HepG2 (cell line): ENCODE data around the gene SGTB. TPM values are rescaled to one million over a fixed set of nuclear protein-coding genes. Genes with fewer than 3 reads are reported as not detected.

Experiments used
- AGO1 ChIP-seq: fragments of 200-400 bp; formaldehyde crosslinking; IDR thresholded peaks from 2 replicates; pipeline ENCODE4 v1.6.1; 2017; ENCODE audit warnings: mild to moderate bottlenecking, low read depth, low read length, moderate library complexity; ENCODE audit not compliant: poor library complexity, severe bottlenecking
- DPF2 ChIP-seq: sonication (generic); formaldehyde crosslinking; IDR thresholded peaks from 2 replicates; pipeline ENCODE4 v1.4.0; 2020; ENCODE audit warnings: mild to moderate bottlenecking, low read depth, missing genetic modification reagents, borderline replicate concordance
- EHMT2 ChIP-seq: fragments of 200-600 bp; sonication (generic); IDR thresholded peaks from 2 replicates; pipeline ENCODE4 v1.7.0; 2017; ENCODE audit warnings: antibody characterized with exemption, low read depth, low read length, borderline replicate concordance
- EZH2 ChIP-seq: conservative IDR thresholded peaks from 2 replicates; pipeline ENCODE4 v1.6.1; 2012; ENCODE audit warnings: mild to moderate bottlenecking, low read depth, low read length, moderate library complexity
- FOSL2 ChIP-seq: sonication (generic); formaldehyde crosslinking; IDR thresholded peaks from 2 replicates; pipeline ENCODE4 v1.4.0; 2020; ENCODE audit warnings: missing genetic modification reagents
- FOXM1 ChIP-seq: sonication (generic); formaldehyde crosslinking; IDR thresholded peaks from 2 replicates; pipeline ENCODE4 v1.5.0; 2020; ENCODE audit warnings: missing genetic modification reagents
- IKZF4 ChIP-seq: sonication (generic); formaldehyde crosslinking; IDR thresholded peaks from 2 replicates; pipeline ENCODE4 v1.5.1; 2020; ENCODE audit warnings: borderline replicate concordance, mild to moderate bottlenecking, low read depth, missing genetic modification reagents; ENCODE audit errors: not compliant biosample characterization
- PHF5A ChIP-seq: IDR thresholded peaks from one replicate; pipeline ENCODE4 v1.6.1; 2018; ENCODE audit warnings: low read depth, missing genetic modification reagents; ENCODE audit not compliant: unreplicated experiment
- RCOR2 ChIP-seq: IDR thresholded peaks from 2 replicates; pipeline ENCODE4 v1.6.1; 2016; ENCODE audit warnings: missing biosample characterization, missing genetic modification reagents
- TGIF2 ChIP-seq: IDR thresholded peaks from 2 replicates; pipeline ENCODE4 v1.6.1; 2016; ENCODE audit warnings: control low read depth, missing compliant biosample characterization
- ZBTB38 ChIP-seq: sonication (generic); formaldehyde crosslinking; IDR thresholded peaks from 2 replicates; pipeline ENCODE4 v1.5.1; 2020; ENCODE audit warnings: mild to moderate bottlenecking, missing genetic modification reagents
- ZNF282 ChIP-seq: fragments of 450-650 bp; IDR thresholded peaks from 2 replicates; pipeline ENCODE4 v1.6.1; 2018; ENCODE audit not compliant: partially characterized antibody
- ZNF430 ChIP-seq: sonication (generic); formaldehyde crosslinking; IDR thresholded peaks from 2 replicates; pipeline ENCODE4 v1.9.0; 2021; ENCODE audit warnings: mild to moderate bottlenecking, missing genetic modification reagents
- polyA plus RNA-seq, 8 experiments: library from polyadenylated mRNA; depleted of rRNA in 3 of 8; stranded (reverse) in 7 of 8; unstranded in 1 of 8; fragments of >200 nt; fragmentation: Illumina TruSeq in 4 of 8; extraction: Trizol in 4 of 8; gene quantifications; 2 replicates each; pipeline versions ENCODE4 v1.2.1 to v1.2.3, GENCODE V29; 2011 to 2016; ENCODE audit warnings: low read depth in 4 of 8, missing spikeins in 1 of 8, mixed read lengths in 1 of 8; ENCODE audit not compliant: insufficient read depth in 1 of 8
- total RNA-seq, 5 experiments: library from RNA; depleted of rRNA; stranded (reverse); fragments of >200 nt; fragmentation: Illumina TruSeq; extraction: Trizol; gene quantifications; 2 replicates each; pipeline ENCODE4 v1.2.3, GENCODE V29; 2016; ENCODE audit warnings: low read depth in 1 of 5
- TF ChIP-seq, protein P1 (sequence below): sonication (generic); formaldehyde crosslinking; IDR thresholded peaks from 2 replicates; pipeline ENCODE4 v1.8.0; 2022; ENCODE audit warnings: mild to moderate bottlenecking, missing genetic modification reagents, moderate library complexity
- TF ChIP-seq, protein P2 (sequence below): IDR thresholded peaks from 2 replicates; pipeline ENCODE4 v1.6.1; 2012; ENCODE audit warnings: low read depth, low read length, improper control_type of control experiment
- TF ChIP-seq, protein P3 (sequence below): sonication (generic); formaldehyde crosslinking; IDR thresholded peaks from 2 replicates; pipeline ENCODE4 v1.4.0; 2020; ENCODE audit warnings: missing genetic modification reagents, borderline replicate concordance
- TF ChIP-seq, protein P4 (sequence below): sonication (generic); formaldehyde crosslinking; IDR thresholded peaks from 2 replicates; pipeline ENCODE4 v1.5.1; 2020; ENCODE audit warnings: missing genetic modification reagents, mild to moderate bottlenecking, borderline replicate concordance
- TF ChIP-seq, protein P5 (sequence below): sonication (generic); formaldehyde crosslinking; IDR thresholded peaks from 2 replicates; pipeline ENCODE4 v1.5.0; 2020; ENCODE audit warnings: mild to moderate bottlenecking, missing genetic modification reagents
- TF ChIP-seq, protein P6 (sequence below): sonication (generic); formaldehyde crosslinking; IDR thresholded peaks from 2 replicates; pipeline ENCODE4 v1.4.0; 2020; ENCODE audit warnings: mild to moderate bottlenecking, missing genetic modification reagents

The SGTB gene
- total and polyA plus RNA-seq, 2 of the 13 experiments (the other 11 are each of a cell fraction or from before 2014, with no cell fraction given), result 5.2 to 11.2 TPM

DNA sequence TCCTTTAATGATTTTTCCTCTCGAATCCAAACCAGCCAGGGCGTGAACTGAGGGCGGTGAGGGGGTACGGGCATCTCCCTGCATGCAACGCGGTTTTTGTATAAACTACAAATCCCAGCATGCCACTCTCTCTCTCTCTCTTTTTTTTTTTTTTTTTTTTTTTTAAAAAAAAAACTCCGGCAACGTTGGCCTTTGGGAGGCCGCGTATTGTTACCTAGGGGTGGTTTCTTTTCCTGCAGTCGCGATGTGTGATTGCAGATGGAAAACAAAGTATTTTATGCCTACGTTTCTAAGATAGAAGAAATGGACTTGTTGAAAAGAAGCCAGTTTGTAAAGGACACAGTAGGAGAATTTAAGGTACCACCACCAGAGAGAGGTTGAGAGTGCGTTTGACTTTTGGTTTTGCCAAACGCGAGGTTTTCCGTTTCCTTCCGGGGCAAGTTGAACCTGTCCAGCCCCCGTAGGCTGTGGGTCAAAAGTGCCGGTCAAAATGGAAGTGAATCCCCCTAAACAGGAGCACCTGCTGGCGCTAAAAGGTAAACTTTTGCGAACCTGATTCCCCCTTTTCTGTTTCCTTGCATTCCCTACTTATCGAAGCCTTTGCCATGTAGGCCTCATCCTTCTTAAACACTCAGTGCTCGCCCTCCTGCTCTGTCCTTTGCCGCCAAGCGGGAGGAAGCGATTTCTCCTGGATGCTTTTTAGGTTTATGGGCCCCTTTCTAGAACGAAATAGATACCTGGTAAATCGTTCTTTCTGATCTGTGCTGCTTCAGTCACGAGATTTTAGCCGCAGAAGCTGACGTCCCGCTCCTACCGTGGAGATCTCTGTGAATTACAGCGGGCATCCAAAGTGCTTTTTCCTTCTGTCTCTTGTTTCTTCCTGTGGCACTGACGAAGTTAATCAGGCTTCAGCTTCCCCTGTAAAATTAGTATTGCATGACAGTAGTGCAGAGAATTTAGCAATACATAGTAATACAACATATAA lies 97.0 kb downstream of the SGTB start, which contains the start of the genes SHLD3 and TRAPPC13 (continued):
- TF ChIP-seq PHF5A (CRISPR knock-in tag), result no peak
- TF ChIP-seq EHMT2, result peak; percentile 34; the same call in 1 of the 2 replicates
- TF ChIP-seq, protein P1, sequence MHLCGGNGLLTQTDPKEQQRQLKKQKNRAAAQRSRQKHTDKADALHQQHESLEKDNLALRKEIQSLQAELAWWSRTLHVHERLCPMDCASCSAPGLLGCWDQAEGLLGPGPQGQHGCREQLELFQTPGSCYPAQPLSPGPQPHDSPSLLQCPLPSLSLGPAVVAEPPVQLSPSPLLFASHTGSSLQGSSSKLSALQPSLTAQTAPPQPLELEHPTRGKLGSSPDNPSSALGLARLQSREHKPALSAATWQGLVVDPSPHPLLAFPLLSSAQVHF (CRISPR knock-in tag), result no peak
- TF ChIP-seq ZNF282, result no peak
- TF ChIP-seq, protein P2, sequence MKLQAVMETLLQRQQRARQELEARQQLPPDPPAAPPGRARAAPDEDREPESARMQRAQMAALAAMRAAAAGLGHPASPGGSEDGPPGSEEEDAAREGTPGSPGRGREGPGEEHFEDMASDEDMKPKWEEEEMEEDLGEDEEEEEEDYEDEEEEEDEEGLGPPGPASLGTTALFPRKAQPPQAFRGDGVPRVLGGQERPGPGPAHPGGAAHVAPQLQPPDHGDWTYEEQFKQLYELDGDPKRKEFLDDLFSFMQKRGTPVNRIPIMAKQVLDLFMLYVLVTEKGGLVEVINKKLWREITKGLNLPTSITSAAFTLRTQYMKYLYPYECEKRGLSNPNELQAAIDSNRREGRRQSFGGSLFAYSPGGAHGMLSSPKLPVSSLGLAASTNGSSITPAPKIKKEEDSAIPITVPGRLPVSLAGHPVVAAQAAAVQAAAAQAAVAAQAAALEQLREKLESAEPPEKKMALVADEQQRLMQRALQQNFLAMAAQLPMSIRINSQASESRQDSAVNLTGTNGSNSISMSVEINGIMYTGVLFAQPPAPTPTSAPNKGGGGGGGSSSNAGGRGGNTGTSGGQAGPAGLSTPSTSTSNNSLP, result no peak
- no peak for TF ChIP-seq DPF2 (CRISPR knock-in tag)
- TF ChIP-seq RCOR2 (CRISPR knock-in tag), result no peak
- no peak for TF ChIP-seq IKZF4
- TF ChIP-seq, protein P3, sequence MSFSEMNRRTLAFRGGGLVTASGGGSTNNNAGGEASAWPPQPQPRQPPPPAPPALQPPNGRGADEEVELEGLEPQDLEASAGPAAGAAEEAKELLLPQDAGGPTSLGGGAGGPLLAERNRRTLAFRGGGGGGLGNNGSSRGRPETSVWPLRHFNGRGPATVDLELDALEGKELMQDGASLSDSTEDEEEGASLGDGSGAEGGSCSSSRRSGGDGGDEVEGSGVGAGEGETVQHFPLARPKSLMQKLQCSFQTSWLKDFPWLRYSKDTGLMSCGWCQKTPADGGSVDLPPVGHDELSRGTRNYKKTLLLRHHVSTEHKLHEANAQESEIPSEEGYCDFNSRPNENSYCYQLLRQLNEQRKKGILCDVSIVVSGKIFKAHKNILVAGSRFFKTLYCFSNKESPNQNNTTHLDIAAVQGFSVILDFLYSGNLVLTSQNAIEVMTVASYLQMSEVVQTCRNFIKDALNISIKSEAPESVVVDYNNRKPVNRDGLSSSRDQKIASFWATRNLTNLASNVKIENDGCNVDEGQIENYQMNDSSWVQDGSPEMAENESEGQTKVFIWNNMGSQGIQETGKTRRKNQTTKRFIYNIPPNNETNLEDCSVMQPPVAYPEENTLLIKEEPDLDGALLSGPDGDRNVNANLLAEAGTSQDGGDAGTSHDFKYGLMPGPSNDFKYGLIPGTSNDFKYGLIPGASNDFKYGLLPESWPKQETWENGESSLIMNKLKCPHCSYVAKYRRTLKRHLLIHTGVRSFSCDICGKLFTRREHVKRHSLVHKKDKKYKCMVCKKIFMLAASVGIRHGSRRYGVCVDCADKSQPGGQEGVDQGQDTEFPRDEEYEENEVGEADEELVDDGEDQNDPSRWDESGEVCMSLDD (CRISPR knock-in tag), result no peak
- no peak for TF ChIP-seq AGO1
- no peak for TF ChIP-seq EZH2
- TF ChIP-seq FOXM1 (CRISPR knock-in tag), result no peak
- no peak for TF ChIP-seq ZBTB38 (CRISPR knock-in tag)
- TF ChIP-seq, protein P4, sequence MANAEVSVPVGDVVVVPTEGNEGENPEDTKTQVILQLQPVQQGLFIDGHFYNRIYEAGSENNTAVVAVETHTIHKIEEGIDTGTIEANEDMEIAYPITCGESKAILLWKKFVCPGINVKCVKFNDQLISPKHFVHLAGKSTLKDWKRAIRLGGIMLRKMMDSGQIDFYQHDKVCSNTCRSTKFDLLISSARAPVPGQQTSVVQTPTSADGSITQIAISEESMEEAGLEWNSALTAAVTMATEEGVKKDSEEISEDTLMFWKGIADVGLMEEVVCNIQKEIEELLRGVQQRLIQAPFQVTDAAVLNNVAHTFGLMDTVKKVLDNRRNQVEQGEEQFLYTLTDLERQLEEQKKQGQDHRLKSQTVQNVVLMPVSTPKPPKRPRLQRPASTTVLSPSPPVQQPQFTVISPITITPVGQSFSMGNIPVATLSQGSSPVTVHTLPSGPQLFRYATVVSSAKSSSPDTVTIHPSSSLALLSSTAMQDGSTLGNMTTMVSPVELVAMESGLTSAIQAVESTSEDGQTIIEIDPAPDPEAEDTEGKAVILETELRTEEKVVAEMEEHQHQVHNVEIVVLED, result no peak
- 0 out of 2 replicates have a peak, but pooled peaks have one; percentile 33 for TF ChIP-seq TGIF2 (CRISPR knock-in tag)
- TF ChIP-seq, protein P5, sequence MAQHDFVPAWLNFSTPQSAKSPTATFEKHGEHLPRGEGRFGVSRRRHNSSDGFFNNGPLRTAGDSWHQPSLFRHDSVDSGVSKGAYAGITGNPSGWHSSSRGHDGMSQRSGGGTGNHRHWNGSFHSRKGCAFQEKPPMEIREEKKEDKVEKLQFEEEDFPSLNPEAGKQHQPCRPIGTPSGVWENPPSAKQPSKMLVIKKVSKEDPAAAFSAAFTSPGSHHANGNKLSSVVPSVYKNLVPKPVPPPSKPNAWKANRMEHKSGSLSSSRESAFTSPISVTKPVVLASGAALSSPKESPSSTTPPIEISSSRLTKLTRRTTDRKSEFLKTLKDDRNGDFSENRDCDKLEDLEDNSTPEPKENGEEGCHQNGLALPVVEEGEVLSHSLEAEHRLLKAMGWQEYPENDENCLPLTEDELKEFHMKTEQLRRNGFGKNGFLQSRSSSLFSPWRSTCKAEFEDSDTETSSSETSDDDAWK (CRISPR knock-in tag), result no peak
- no peak for TF ChIP-seq ZNF430
- TF ChIP-seq, protein P6, sequence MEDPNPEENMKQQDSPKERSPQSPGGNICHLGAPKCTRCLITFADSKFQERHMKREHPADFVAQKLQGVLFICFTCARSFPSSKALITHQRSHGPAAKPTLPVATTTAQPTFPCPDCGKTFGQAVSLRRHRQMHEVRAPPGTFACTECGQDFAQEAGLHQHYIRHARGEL, result no peak
- peak; percentile 25; the same call in 1 of the 2 replicates for TF ChIP-seq FOSL2 (CRISPR knock-in tag)
